ENCODE results near the gene FAM98C. TPM values are rescaled to one million over a fixed set of nuclear protein-coding genes. Genes with fewer than 3 reads are reported as not detected.
A peak's percentile ranks its signal among the peaks of the same experiment; 100 is the strongest.
"Not testable (repeated sequence)": the region's sequence is repeated elsewhere in the genome, so short reads cannot be mapped to it uniquely, and the experiment has no call there.

Gene FAM98C
- 4.6 and 6.4 TPM in 2 replicates for total RNA-seq (2014; rRNA removed; shearing (Covaris generic))

- peak; percentile 100 for DNase-seq
- H3K4me3 ChIP-seq (ENCODE audit: insufficient read depth, low read depth, low read length), result peak within 1 kb of the TSS; percentile 66
- peaks cover 26% of the 10 kb centered on the region for H3K27me3 ChIP-seq (ENCODE audit: control insufficient read depth, insufficient read depth, low read length)
These were observed at the start of gene FAM98C for GRCh38 chr19:38402967-38403674. TSS of gene FAM98C (plus strand) at chr19:38403093. CDS start at chr19:38403154, 61 bp downstream.

GRCh38 chr19:38355728-38356725 is 46.9 kb upstream of the FAM98C start:
- Histone ChIP-seq H3K27me3 (ENCODE audit: control insufficient read depth, insufficient read depth, low read length) (peaks cover 28% of the 10 kb centered on the region), H3K36me3 (replicated peaks; ENCODE audit: control insufficient read depth, insufficient read depth, low read length) (no peaks in the 10 kb centered on the region), H3K4me3 (ENCODE audit: insufficient read depth, low read depth, low read length) (no peak overlapping the region)
- no peak for DNase-seq

More at GRCh38 chr19:38402967-38403674, at the start of gene FAM98C:
- no peaks in the 10 kb centered on the region; the same call in 1 of the 2 replicates for H3K36me3 ChIP-seq (replicated peaks; ENCODE audit: control insufficient read depth, insufficient read depth, low read length)

- Histone ChIP-seq H3K4me3 (ENCODE audit: insufficient read depth, low read depth, low read length) (no peak overlapping the region), H3K27me3 (ENCODE audit: control insufficient read depth, insufficient read depth, low read length) (peaks cover 35% of the 10 kb centered on the region), H3K36me3 (replicated peaks; ENCODE audit: control insufficient read depth, insufficient read depth, low read length) (no peaks in the 10 kb centered on the region)
- DNase-seq, result no peak
These were observed 44.8 kb upstream of the FAM98C start for GRCh38 chr19:38358071-38358470.

- Histone ChIP-seq H3K36me3 (replicated peaks; ENCODE audit: control insufficient read depth, insufficient read depth, low read length) (no peaks in the 10 kb centered on the region), H3K27me3 (ENCODE audit: control insufficient read depth, insufficient read depth, low read length) (peaks cover 35% of the 10 kb centered on the region), H3K4me3 (ENCODE audit: insufficient read depth, low read depth, low read length) (no peak overlapping the region)
- no peak for DNase-seq
These were observed 43.5 kb upstream of the FAM98C start for GRCh38 chr19:38359242-38360021.

- Histone ChIP-seq H3K27me3 (ENCODE audit: control insufficient read depth, insufficient read depth, low read length) (peaks cover 35% of the 10 kb centered on the region), H3K36me3 (replicated peaks; ENCODE audit: control insufficient read depth, insufficient read depth, low read length) (no peaks in the 10 kb centered on the region), H3K4me3 (ENCODE audit: insufficient read depth, low read depth, low read length) (no peak overlapping the region)
- DNase-seq, result no peak
These were observed 42.5 kb upstream of the FAM98C start for GRCh38 chr19:38360351-38360750.

GRCh38 chr19:38360839-38361631 is 41.9 kb upstream of the FAM98C start:
- no peaks in the 10 kb centered on the region for H3K36me3 ChIP-seq (replicated peaks; ENCODE audit: control insufficient read depth, insufficient read depth, low read length)
- DNase-seq, result no peak
- H3K27me3 ChIP-seq (ENCODE audit: control insufficient read depth, insufficient read depth, low read length), result peaks cover 35% of the 10 kb centered on the region
- peak overlapping the region; percentile 67 for H3K4me3 ChIP-seq (ENCODE audit: insufficient read depth, low read depth, low read length)

GRCh38 chr19:38361633-38362075 is 41.2 kb upstream of the FAM98C start:
- Histone ChIP-seq H3K36me3 (replicated peaks; ENCODE audit: control insufficient read depth, insufficient read depth, low read length) (no peaks in the 10 kb centered on the region), H3K4me3 (ENCODE audit: insufficient read depth, low read depth, low read length) (peak overlapping the region; percentile 67), H3K27me3 (ENCODE audit: control insufficient read depth, insufficient read depth, low read length) (peaks cover 32% of the 10 kb centered on the region)
- DNase-seq, result peak; percentile 99

GRCh38 chr19:38362076-38362945 is 40.6 kb upstream of the FAM98C start:
- Histone ChIP-seq H3K36me3 (replicated peaks; ENCODE audit: control insufficient read depth, insufficient read depth, low read length) (no peaks in the 10 kb centered on the region), H3K27me3 (ENCODE audit: control insufficient read depth, insufficient read depth, low read length) (peaks cover 32% of the 10 kb centered on the region)
- DNase-seq, result peak; percentile 97

GRCh38 chr19:38362946-38363688 is 39.8 kb upstream of the FAM98C start:
- H3K36me3 ChIP-seq (replicated peaks; ENCODE audit: control insufficient read depth, insufficient read depth, low read length); DNase-seq: not testable (repeated sequence)
- Histone ChIP-seq H3K4me3 (ENCODE audit: insufficient read depth, low read depth, low read length) (peak overlapping the region; percentile 67), H3K27me3 (ENCODE audit: control insufficient read depth, insufficient read depth, low read length) (peaks cover 31% of the 10 kb centered on the region)

More at GRCh38 chr19:38362076-38362945, 40.6 kb upstream of the FAM98C start:
- H3K4me3 ChIP-seq (ENCODE audit: insufficient read depth, low read depth, low read length), result peak overlapping the region; percentile 67

GRCh38 chr19:38367041-38367440 is 35.9 kb upstream of the FAM98C start:
- H3K36me3 ChIP-seq (replicated peaks; ENCODE audit: control insufficient read depth, insufficient read depth, low read length), result no peaks in the 10 kb centered on the region
- H3K27me3 ChIP-seq (ENCODE audit: control insufficient read depth, insufficient read depth, low read length), result no peaks in the 10 kb centered on the region; the same call in 1 of the 2 replicates
- H3K4me3 ChIP-seq (ENCODE audit: insufficient read depth, low read depth, low read length), result no peak overlapping the region
- DNase-seq, result no peak

- Histone ChIP-seq H3K4me3 (ENCODE audit: insufficient read depth, low read depth, low read length) (no peak overlapping the region), H3K36me3 (replicated peaks; ENCODE audit: control insufficient read depth, insufficient read depth, low read length) (no peaks in the 10 kb centered on the region), H3K27me3 (ENCODE audit: control insufficient read depth, insufficient read depth, low read length) (no peaks in the 10 kb centered on the region; the same call in 1 of the 2 replicates)
- no peak for DNase-seq
These were observed 33.3 kb upstream of the FAM98C start for GRCh38 chr19:38369584-38369983.

GRCh38 chr19:38370299-38370698 is 32.6 kb upstream of the FAM98C start:
- DNase-seq, result no peak
- H3K4me3 ChIP-seq (ENCODE audit: insufficient read depth, low read depth, low read length), result no peak overlapping the region
- no peaks in the 10 kb centered on the region; the same call in 1 of the 2 replicates for H3K27me3 ChIP-seq (ENCODE audit: control insufficient read depth, insufficient read depth, low read length)
- H3K36me3 ChIP-seq (replicated peaks; ENCODE audit: control insufficient read depth, insufficient read depth, low read length), result no peaks in the 10 kb centered on the region

Data from H7 (cell line).